HG02885 (cell line): ENCODE data around the gene HCN4.
"Not testable (repeated sequence)": the region's sequence is repeated elsewhere in the genome, so short reads cannot be mapped to it uniquely, and the experiment has no call there.

Source experiments
- ATAC-seq: cut with Tn5 transposase; IDR thresholded peaks from one replicate; pipeline ENCODE4 v1.9.1; 2021; ENCODE audit warnings: mild to moderate bottlenecking; ENCODE audit not compliant: unreplicated experiment, poor library complexity

The HCN4 gene

GRCh38 chr15:73305331-73306211 is 63.2 kb downstream of the HCN4 start:
- ATAC-seq: no peak

GRCh38 chr15:73303636-73304035 is 65.1 kb downstream of the HCN4 start:
- ATAC-seq: no peak

GRCh38 chr15:73300286-73300685 is 68.5 kb downstream of the HCN4 start:
- not testable (repeated sequence) for ATAC-seq

GRCh38 chr15:73298522-73299245 is 70.1 kb downstream of the HCN4 start:
- ATAC-seq: no peak

- ATAC-seq: no peak
These were observed 72.0 kb downstream of the HCN4 start for GRCh38 chr15:73296609-73297353.

- no peak for ATAC-seq
These were observed 73.0 kb downstream of the HCN4 start for GRCh38 chr15:73295630-73296286.

- no peak for ATAC-seq
These were observed 75.0 kb downstream of the HCN4 start for GRCh38 chr15:73293773-73294172.

- no peak for ATAC-seq
These were observed 77.3 kb downstream of the HCN4 start for GRCh38 chr15:73291441-73291840.

GRCh38 chr15:73287019-73287418 is 81.7 kb downstream of the HCN4 start:
- no peak for ATAC-seq

- ATAC-seq: no peak
These were observed 82.4 kb downstream of the HCN4 start for GRCh38 chr15:73286311-73286710.

- no peak for ATAC-seq
These were observed 84.6 kb downstream of the HCN4 start for GRCh38 chr15:73284090-73284716.

GRCh38 chr15:73283366-73283962 is 85.3 kb downstream of the HCN4 start:
- no peak for ATAC-seq

- no peak for ATAC-seq
These were observed 86.0 kb downstream of the HCN4 start for GRCh38 chr15:73282567-73283365.

GRCh38 chr15:73275862-73276261 is 92.9 kb downstream of the HCN4 start:
- no peak for ATAC-seq

- ATAC-seq: peak; percentile 47
These were observed 95.4 kb downstream of the HCN4 start for GRCh38 chr15:73273181-73274002.

GRCh38 chr15:73270366-73271097 is 98.2 kb downstream of the HCN4 start:
- no peak for ATAC-seq
